GM19193 (cell line): ENCODE results near the gene SERP1.

ENCODE experiments used
- POLR2A ChIP-seq: IDR thresholded peaks from 4 replicates; pipeline ENCODE4 v1.6.1; 2011; ENCODE audit not compliant: insufficient read depth, insufficient read length; ENCODE audit errors: extremely low read depth

Gene SERP1

DNA sequence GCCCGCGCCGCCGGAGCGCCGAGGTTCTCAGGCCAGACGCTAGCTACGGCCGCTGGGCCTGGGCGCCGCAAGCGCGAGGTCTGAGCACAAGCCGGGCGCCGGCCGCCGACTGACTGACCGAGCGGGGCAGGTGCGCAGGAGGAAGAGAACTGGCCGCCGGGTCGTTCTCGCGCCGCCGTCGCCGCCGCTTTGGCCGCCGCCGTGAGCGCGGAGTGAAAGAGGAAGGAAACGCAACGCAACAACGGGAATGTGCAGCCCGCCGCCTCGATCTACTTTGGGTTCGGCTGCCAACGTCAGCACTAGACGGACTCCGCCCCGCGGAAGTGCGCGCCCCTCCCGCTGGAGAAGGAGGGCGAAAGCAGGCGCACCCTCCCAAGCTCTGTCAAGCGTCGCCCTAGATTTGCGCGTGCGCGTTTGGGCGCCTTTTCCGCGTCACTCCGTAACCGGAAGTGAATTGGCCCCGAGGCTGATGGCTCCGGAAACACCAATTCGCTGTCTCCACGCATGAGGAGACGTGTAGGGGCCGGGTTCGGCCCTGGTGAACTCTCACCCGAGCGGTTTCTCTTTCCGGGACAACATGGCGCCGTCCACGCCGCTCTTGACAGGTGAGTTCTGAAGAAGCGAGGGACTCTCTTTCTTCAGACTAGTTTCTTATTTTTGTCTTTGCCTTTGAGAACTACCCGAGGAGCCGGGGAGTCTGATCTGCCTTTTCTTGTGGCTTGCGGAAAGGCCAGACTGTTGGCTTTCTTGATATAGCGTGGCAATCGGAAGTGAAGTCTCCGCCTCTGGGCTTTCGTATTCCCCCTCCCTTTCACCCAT lies at the start of gene SERP1, which contains the start of gene EIF2A:
TSS of gene SERP1 (minus strand) at position 271 of the 819 bp plus-strand sequence. CDS start 361 bp downstream, outside the sequence.
TSS of gene EIF2A (plus strand) at position 562 of the 819 bp plus-strand sequence. CDS start at position 578, 16 bp downstream.
- TF ChIP-seq POLR2A, result peak; percentile 93

DNA sequence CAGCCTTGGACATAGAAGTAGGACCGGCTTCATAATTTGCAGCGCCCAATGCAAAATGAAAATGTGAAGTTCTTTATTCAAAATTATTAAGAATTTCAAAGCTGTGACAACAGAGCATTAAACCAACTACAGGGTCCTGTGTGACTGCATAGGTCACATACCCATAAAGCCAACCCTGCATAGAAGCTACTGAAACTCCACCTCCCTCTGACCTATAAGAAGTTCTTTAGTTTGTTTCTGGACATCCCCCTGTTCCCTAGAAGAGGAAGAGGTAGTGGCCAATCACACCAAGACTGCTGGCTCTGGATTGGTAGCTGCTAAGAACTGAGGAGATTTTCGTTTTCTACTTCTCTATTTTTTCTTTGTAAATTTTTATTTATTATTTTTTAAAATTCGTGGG lies 47.9 kb upstream of the SERP1 start:
- TF ChIP-seq POLR2A, result no peak

DNA sequence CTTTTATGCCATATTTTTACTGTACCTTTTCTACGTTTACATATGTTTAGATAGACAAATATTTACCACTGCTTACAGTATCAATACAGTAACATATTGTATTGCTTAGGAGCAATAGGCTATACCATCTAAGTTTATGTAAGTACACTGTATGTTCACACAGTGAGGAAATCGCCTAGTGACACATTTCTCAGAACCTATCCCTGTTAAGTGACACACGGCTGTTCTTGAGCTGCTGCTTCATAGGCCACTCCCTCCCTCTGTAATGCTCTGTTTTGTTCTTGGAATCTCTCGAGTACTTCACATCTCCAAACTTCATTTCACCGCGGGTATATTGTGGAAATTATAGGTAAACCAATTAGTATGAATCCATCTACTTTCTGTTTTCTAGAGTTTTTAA lies 43.5 kb upstream of the SERP1 start:
- no peak for TF ChIP-seq POLR2A

DNA sequence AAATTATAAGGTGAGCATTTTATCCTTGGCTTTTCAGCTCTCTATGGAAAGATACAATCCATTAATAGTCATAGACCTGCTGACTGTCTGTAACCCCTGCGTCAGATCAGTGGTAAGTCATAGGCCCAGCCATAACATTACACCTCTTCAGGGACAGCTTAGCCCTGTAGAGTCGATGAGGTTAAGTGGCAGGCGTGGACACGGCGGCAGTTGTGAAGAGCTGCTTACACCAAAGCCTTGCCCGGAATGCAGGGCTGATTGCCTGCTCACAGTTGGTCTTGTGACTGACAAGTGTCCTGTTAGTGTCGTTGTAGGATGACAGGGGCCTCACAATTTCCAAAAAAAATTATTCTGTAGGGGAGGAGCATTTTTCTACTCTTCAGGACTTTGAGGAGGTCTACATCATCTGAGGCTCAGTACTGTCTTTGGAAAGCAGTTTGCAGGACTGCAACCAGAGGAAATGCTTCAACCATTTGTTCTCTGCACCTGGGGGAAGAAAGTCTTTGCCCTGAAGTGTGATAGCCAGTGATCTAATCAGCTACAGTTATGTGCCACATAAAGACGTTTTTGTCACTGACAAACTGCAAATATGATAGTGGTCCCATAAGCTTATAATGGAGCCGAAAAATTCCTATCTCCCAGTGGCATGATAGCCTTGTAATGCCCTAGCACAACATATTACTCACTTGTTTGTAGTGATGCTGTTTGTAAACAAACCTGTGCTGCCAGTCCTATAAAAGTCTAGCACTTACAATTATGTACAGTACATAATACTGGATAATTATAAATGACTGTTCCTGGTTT lies 41.9 kb upstream of the SERP1 start:
- no peak for TF ChIP-seq POLR2A

DNA sequence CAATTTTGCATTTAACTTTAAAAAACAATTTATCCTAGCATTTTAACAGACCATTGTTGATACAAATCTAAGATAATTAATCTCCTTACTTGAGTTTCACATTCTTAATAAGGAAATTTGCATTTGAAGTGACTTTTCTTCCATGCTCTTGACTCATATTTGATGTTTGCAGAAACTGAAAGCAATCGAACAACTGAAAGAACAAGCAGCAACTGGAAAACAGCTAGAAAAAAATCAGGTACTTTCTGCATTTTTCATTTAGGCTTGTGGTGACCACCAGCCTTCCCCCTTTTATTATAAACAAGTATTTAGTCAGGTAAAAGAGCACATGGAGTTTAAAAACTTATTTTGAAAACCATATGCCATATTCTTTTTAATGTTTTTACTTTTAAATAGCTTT lies 36.7 kb upstream of the SERP1 start:
- TF ChIP-seq POLR2A, result no peak

DNA sequence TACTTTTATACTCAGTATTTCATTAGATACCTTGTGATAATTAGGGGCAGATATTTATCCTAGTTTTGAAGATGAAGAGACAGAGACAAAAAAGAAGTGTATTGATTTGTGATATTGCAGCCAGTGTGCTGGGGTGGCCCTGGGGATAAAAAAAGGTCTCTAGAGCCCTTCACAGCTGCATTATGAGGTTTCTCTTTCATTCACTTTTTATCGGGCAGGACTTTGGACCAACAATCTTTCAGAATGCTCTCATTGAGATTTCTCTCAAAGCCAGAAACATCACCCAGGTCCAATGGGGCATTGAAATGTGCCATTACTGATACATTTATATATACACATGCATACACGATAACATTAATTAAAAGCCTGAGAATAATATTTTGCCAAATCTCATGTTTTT lies 36.3 kb upstream of the SERP1 start:
- TF ChIP-seq POLR2A, result no peak

DNA sequence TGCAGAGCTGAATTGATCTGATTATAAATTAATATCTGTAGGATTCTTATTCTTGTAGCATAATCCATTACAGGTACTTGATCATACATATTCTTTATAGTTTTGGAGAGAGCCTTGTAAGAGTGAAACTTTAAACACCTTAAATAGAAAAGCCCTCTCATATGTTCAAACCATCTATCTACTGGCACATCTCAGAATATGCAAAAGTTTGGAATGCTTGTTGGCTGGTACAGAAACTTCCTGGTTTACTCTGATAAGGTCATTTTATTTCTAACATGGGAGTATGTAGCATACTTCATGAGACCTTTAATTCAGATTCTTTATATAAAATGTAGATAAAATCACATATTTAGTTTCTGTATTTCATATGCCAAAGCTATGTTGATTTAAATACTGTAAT lies 34.9 kb upstream of the SERP1 start:
- TF ChIP-seq POLR2A, result no peak

DNA sequence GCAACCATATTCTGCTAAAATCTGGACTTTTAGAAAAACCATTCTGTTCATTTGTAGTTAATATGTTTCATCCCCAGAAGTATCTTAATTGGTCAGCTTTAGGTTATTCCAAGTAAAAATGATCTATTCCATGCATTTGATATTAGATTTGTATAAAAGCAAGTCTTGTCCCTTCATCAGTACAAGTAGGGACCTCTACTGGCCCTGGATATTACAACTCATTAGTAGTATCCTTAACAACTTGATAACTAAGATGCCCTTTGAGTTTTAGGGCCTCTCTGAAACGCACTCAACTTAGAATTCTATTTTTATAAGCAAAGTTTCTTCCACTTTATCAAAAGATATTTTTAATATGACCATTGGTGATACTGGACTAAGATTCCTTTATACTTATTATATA lies 31.6 kb upstream of the SERP1 start:
- no peak for TF ChIP-seq POLR2A

DNA sequence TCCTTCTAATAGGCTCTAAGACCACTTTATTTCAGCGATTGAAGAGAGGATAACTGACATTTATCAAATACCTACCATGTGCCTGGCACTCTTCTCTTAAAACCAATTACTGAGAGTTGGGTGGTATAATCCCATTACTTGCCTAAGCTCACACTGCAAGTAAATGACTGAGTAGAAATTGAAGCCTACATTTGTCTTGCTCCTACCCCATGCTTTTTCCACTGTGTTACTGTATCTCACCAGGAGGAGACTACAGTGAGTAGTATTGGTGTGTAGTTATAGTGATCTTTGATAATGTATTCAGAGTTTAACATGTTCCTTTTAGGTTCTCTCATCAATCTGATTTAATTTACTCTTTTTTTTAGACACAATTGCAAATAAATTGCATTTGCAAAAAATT lies 21.0 kb upstream of the SERP1 start:
- no peak for TF ChIP-seq POLR2A

DNA sequence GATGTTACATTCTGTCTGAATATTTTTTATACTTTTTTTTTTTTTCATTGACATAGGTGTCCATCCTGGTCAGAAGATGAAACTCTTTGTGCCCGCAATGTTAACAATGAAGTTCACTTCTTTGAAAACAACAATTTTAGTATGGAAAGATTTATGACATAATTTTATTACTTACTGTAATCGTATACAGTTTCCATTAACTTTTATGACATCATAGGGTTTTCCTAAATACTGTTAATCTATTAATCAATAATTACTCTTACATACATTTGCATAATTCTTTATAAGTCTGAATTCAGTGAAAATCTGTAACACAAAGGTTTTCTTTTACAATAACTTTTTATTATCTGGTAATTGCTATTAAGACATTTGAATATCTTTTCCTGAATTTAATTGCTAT lies 17.9 kb upstream of the SERP1 start:
- TF ChIP-seq POLR2A, result no peak

DNA sequence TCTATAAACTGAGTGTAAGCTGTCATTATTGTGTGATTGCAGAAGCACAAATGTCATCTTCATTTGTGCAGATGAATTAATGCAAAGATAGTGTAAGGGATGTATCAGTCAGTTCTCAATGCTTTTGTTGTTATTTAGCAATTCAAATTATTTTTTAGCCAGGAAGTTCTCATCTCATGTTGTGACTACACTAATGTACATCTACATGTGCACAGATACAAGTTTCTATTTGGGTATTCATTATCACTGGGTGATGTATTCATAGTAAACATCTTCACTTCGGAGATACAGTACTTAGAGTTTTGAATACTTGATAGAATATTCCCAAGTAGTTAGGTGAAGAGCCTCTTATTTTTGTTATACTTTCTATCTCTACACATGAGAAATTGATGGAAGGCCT lies 11.4 kb upstream of the SERP1 start:
- no peak for TF ChIP-seq POLR2A

DNA sequence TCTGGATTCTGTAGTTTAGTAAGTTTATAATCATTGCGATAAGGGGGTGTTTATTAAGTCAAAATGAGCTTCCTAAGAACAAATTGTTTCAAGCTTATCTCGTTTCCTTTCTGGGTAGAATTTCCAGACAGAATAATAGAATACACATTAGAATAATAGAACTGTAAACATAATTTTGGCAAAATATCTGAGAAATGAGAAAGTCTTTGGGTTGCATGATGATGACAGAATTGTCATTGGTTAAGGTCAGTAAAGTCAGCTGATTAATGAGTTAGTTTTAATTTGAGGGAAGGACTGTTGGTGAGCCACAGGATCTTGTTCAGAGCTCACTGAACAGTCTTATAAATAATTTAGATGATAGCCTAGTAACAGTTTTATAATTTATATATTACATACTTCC lies 10.5 kb upstream of the SERP1 start:
- no peak for TF ChIP-seq POLR2A

DNA sequence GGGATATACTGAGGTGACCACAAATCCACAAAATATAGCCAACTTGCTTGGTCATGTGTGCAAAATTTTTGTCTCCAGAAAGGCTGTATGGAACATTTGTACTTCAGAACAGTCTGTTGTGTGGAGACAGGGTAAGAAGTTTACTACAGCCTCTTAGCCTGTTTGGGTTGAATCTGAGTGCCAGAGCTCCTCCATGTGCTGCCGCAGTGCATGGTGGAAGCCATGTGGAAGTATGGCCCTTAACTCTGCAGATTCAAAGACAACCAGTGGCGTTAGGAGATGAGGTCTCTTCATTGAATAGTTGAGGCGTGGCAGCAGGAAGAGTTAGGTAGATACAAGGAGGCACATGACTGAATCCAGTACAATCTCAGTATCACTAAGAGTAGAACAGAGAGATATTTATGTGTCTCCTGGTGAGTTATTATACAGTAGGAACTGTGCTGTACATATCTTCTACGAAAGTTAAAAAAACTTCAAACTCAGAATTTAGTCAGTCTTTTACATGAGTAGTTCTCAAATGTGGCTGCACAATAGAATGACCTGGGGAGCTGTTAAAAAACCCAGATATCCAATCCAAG lies 9.7 kb upstream of the SERP1 start:
- TF ChIP-seq POLR2A, result no peak

DNA sequence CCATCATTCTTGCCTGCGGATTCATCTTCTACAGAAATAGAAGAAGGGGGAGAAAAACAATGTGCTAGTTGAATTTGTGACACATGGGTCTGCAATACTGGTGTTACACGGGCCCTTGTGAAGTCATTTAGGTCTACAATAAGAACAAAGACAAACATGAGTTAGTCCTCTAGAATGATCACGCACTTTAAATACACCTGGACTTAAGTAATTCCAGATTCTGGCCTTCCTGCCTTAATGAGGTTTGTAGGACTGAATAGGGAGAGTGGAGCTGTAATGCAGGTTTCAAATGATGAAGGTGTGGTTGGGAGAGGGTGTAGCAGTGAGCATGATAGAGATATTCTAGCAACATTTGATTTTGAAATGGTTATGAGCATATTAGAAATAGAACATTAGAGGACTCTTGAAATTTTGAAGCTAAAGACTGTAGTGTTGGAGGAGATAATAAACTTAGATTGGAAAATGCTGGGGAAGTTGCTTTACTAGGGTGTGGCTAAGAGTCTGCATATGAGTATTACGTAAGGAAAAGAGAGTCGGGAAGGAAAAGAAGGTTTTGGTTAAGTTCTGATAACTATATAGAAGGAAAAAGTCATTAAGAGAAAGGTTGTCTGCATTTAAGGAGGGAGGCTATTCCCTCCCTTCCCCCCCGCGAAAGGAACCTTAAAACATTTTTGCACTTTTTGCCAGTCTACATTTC lies 897 bp upstream of the SERP1 start:
- TF ChIP-seq POLR2A, result no peak
